Lung (tissue), 12 donors: ENCODE data around the gene HAAO. TPM values are rescaled to one million over a fixed set of nuclear protein-coding genes. Genes with fewer than 3 reads are reported as not detected.

Experiments
- ATAC-seq: fragments of 200-7000 bp; cut with Tn5 transposase; one replicate; pipeline ENCODE4 v1.9.1; 2020; ENCODE audit warnings: moderate number of reproducible peaks; ENCODE audit not compliant: insufficient read depth, low FRiP score
- DNase-seq, 3 donors: peaks; one replicate each; pipeline ENCODE4 v3.0.0-alpha.2; 2013 to 2017
- H3K27ac ChIP-seq, 2 donors: one replicate each; pipeline ENCODE4 v1.5.1; 2013; ENCODE audit warnings: mild to moderate bottlenecking in 2 of 2, moderate library complexity in 2 of 2, control low read depth in 1 of 2, inconsistent platforms in 1 of 2, low read depth in 1 of 2, low read length in 1 of 2
- H3K27me3 ChIP-seq, 3 donors: one replicate each; pipeline ENCODE4 v1.5.1; 2013; ENCODE audit warnings: low read length in 2 of 3; ENCODE audit not compliant: control insufficient read depth in 3 of 3, insufficient read depth in 3 of 3
- H3K36me3 ChIP-seq, 4 donors: one replicate each; pipeline ENCODE4 v1.5.1; 2013; ENCODE audit warnings: low read length in 4 of 4, mild to moderate bottlenecking in 1 of 4, moderate library complexity in 1 of 4; ENCODE audit not compliant: control insufficient read depth in 4 of 4, insufficient read depth in 4 of 4
- H3K4me1 ChIP-seq, 5 donors: one replicate each; pipeline ENCODE4 v1.5.1; 2013; ENCODE audit warnings: low read length in 5 of 5, mild to moderate bottlenecking in 2 of 5, moderate library complexity in 1 of 5; ENCODE audit not compliant: control insufficient read depth in 5 of 5, insufficient read depth in 5 of 5
- H3K4me3 ChIP-seq: one replicate; pipeline ENCODE4 v1.5.1; 2013; ENCODE audit warnings: mild to moderate bottlenecking, control low read depth, moderate library complexity
- H3K9ac ChIP-seq, 2 donors: one replicate each; pipeline ENCODE4 v1.5.1; 2013; ENCODE audit warnings: low read length in 2 of 2, control low read depth in 1 of 2; ENCODE audit not compliant: insufficient read depth in 1 of 2
- H3K9me3 ChIP-seq, 4 donors: one replicate each; pipeline ENCODE4 v1.5.1; 2013; ENCODE audit warnings: low read length in 3 of 4, mild to moderate bottlenecking in 1 of 4, moderate library complexity in 1 of 4; ENCODE audit not compliant: control insufficient read depth in 4 of 4, insufficient read depth in 3 of 4
- WGBS, 2 donors: extraction: QIAGEN DNeasy Blood & Tissue Kit; methylation state at CpG; one replicate each; pipeline ENCODE4 v1.1.7; 2013; 5-methylcytosine and 5-hydroxymethylcytosine counted together
- polyA plus RNA-seq, 2 donors: library from polyadenylated mRNA; stranded (reverse); fragments of 200-250 nt; gene quantifications; one replicate each; pipeline ENCODE4 v1.2.1, GENCODE V29; 2013
- total RNA-seq, 2 donors: library from RNA; depleted of rRNA in 1 of 2; stranded (reverse); fragments of >200 nt in 1 of 2; gene quantifications; one replicate each; pipeline ENCODE4 v1.2.1, GENCODE V29; 2014 to 2021
- TF ChIP-seq, protein P1 (sequence below): IDR thresholded peaks from 2 replicates; pipeline ENCODE4 v1.5.1; 2012; ENCODE audit warnings: mild to moderate bottlenecking; ENCODE audit errors: control extremely low read depth, extremely low read depth
- donor health status: control.
- donor health status: control.
- donor health status: Bipolar disorder and iron deficiency.
- donor health status: healthy.
- donor health status: DM: yes; HTN: yes; CAD: no.

HAAO gene
- total and polyA plus RNA-seq, 4 donors, result 3.7 to 13.0 (median 9.4) TPM

GRCh38 chr2:42755191-42755880 lies 37.0 kb downstream of the HAAO start:
- TF ChIP-seq, protein P1, sequence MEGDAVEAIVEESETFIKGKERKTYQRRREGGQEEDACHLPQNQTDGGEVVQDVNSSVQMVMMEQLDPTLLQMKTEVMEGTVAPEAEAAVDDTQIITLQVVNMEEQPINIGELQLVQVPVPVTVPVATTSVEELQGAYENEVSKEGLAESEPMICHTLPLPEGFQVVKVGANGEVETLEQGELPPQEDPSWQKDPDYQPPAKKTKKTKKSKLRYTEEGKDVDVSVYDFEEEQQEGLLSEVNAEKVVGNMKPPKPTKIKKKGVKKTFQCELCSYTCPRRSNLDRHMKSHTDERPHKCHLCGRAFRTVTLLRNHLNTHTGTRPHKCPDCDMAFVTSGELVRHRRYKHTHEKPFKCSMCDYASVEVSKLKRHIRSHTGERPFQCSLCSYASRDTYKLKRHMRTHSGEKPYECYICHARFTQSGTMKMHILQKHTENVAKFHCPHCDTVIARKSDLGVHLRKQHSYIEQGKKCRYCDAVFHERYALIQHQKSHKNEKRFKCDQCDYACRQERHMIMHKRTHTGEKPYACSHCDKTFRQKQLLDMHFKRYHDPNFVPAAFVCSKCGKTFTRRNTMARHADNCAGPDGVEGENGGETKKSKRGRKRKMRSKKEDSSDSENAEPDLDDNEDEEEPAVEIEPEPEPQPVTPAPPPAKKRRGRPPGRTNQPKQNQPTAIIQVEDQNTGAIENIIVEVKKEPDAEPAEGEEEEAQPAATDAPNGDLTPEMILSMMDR, result no peak
- peaks cover 0 to 14% (median 9%) of the 10 kb centered on the region in 4 donors for H3K36me3 ChIP-seq
- H3K9ac ChIP-seq, result no peak overlapping the region
- 58 to 70% methylated on average over 14 of the region's 14 CpGs for WGBS, 2 donors
- H3K9me3 ChIP-seq, result no peaks in the 10 kb centered on the region
- H3K27ac ChIP-seq, result no peak overlapping the region
- no peak overlapping the region for H3K4me3 ChIP-seq
- H3K4me1 ChIP-seq, result peaks cover 0 to 2% (median 0%) of the 10 kb centered on the region in 5 donors
- no peaks in the 10 kb centered on the region for H3K27me3 ChIP-seq
- no peak for ATAC-seq
- DNase-seq, result no peak

DNA sequence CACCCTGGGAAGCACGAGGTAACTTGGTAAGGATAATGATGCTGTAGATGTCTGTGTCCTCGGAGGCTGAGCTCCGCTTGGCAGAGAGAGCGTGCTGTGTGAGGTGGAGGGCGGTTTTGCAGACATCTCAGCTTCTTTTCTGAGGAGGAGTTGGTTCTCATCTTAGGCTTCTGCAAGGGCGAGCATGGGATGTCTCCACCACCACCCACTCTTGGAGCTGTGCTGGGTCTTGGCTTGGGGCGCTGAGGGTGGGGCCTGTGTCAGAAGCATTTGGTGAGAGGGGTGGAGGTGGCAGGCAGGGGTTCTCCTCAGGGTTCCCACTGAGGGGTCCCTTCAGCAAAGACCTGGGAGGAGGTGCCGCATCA lies 37.6 kb downstream of the HAAO start:
- no peak overlapping the region for H3K9ac ChIP-seq
- no peak for DNase-seq
- ATAC-seq, result no peak
- peaks cover 0 to 2% (median 0%) of the 10 kb centered on the region in 5 donors for H3K4me1 ChIP-seq
- no peaks in the 10 kb centered on the region for H3K27me3 ChIP-seq
- TF ChIP-seq, protein P1, result no peak
- H3K4me3 ChIP-seq, result no peak overlapping the region
- H3K9me3 ChIP-seq, result no peaks in the 10 kb centered on the region
- H3K36me3 ChIP-seq, result peaks cover 0 to 12% (median 7%) of the 10 kb centered on the region in 4 donors
- 81 to 90% methylated on average over 8 of the region's 8 CpGs for WGBS, 2 donors
- no peak overlapping the region for H3K27ac ChIP-seq

GRCh38 chr2:42754021-42754775 lies 38.2 kb downstream of the HAAO start:
- 68 to 69% methylated on average over 11 of the region's 11 CpGs for WGBS, 2 donors
- Histone ChIP-seq H3K4me1 (peaks cover 0 to 2% (median 0%) of the 10 kb centered on the region in 5 donors), H3K27me3 (no peaks in the 10 kb centered on the region), H3K36me3 (peaks cover 0 to 11% (median 7%) of the 10 kb centered on the region in 4 donors), H3K9ac (no peak overlapping the region), H3K27ac (no peak overlapping the region), H3K9me3 (no peaks in the 10 kb centered on the region), H3K4me3 (no peak overlapping the region)
- TF ChIP-seq, protein P1, result no peak
- ATAC-seq (no peak), DNase-seq (no peak)
